MM.1S (cell line): Measurements from ENCODE around the gene GTF2H1.

Source experiments
- DNase-seq: peaks from one replicate; pipeline ENCODE4 v3.0.0-alpha.2; 2015
- H2AFZ ChIP-seq: fragments of 300-600 bp; sonication (generic); 2 replicates; pipeline ENCODE4 v1.6.0; 2016; ENCODE audit warnings: antibody characterized with exemption, low read length
- H3F3A ChIP-seq: fragments of 300-600 bp; sonication (generic); 2 replicates; pipeline ENCODE4 v1.6.1; 2016; ENCODE audit warnings: mild to moderate bottlenecking, antibody characterized with exemption, low read length, moderate library complexity, mixed read lengths; ENCODE audit not compliant: insufficient read depth
- H3K27ac ChIP-seq: fragments of 300-600 bp; sonication (generic); 2 replicates; pipeline ENCODE4 v1.5.1; 2016; ENCODE audit warnings: mild to moderate bottlenecking, low read length
- H3K27me3 ChIP-seq: fragments of 300-600 bp; sonication (generic); replicated peaks from 2 replicates; pipeline ENCODE4 v1.6.0; 2016; ENCODE audit warnings: low read length; ENCODE audit not compliant: insufficient read depth
- H3K36me3 ChIP-seq: fragments of 300-600 bp; sonication (generic); replicated peaks from 2 replicates; pipeline ENCODE4 v1.6.1; 2016; ENCODE audit warnings: mild to moderate bottlenecking, low read length, mixed read lengths; ENCODE audit not compliant: insufficient read depth
- H3K4me1 ChIP-seq: fragments of 300-600 bp; sonication (generic); 2 replicates; pipeline ENCODE4 v1.6.1; 2016; ENCODE audit warnings: low read length, mixed read lengths
- H3K4me2 ChIP-seq: fragments of 300-600 bp; sonication (generic); 2 replicates; pipeline ENCODE4 v1.6.0; 2016; ENCODE audit warnings: low read depth, low read length
- H3K4me3 ChIP-seq: fragments of 300-600 bp; sonication (generic); 2 replicates; pipeline ENCODE4 v1.5.1; 2016; ENCODE audit warnings: low read length, mixed read lengths
- H3K79me2 ChIP-seq: fragments of 300-600 bp; sonication (generic); 2 replicates; pipeline ENCODE4 v1.6.1; 2016; ENCODE audit warnings: mixed run types, low read length, mixed read lengths
- H3K9ac ChIP-seq: fragments of 300-600 bp; sonication (generic); 2 replicates; pipeline ENCODE4 v1.6.1; 2016; ENCODE audit warnings: low read length, mixed read lengths
- H3K9me2 ChIP-seq: fragments of 300-600 bp; sonication (generic); replicated peaks from 2 replicates; pipeline ENCODE4 v1.6.1; 2016; ENCODE audit warnings: mild to moderate bottlenecking, low read length, mixed read lengths; ENCODE audit not compliant: insufficient read depth
- H3K9me3 ChIP-seq: fragments of 300-600 bp; sonication (generic); replicated peaks from 2 replicates; pipeline ENCODE4 v1.6.1; 2016; ENCODE audit warnings: mild to moderate bottlenecking, low read length, mixed read lengths; ENCODE audit not compliant: insufficient read depth
- H4K20me1 ChIP-seq: fragments of 300-600 bp; sonication (generic); 2 replicates; pipeline ENCODE4 v1.6.1; 2016; ENCODE audit warnings: mild to moderate bottlenecking, low read length, moderate library complexity, mixed read lengths; ENCODE audit not compliant: insufficient read depth
- CTCF ChIP-seq: fragments of 300-600 bp; sonication (generic); IDR thresholded peaks from 2 replicates; pipeline ENCODE4 v1.5.1; 2016; ENCODE audit warnings: antibody characterized with exemption, low read length, mixed read lengths
- EZH2 ChIP-seq: fragments of 300-600 bp; sonication (generic); optimal IDR thresholded peaks from 2 replicates; pipeline ENCODE3; 2017; ENCODE audit warnings: low read depth, mild to moderate bottlenecking, antibody characterized with exemption, low read length, mixed read lengths
- EZH2phosphoT487 ChIP-seq: fragments of 300-600 bp; sonication (generic); IDR thresholded peaks from 2 replicates; pipeline ENCODE4 v1.6.1; 2018; ENCODE audit warnings: antibody characterized with exemption, low read length

GTF2H1 gene

GRCh38 chr11:18312663-18313420 lies 9.5 kb upstream of the GTF2H1 start:
- no peak overlapping the region for H3K9ac ChIP-seq
- H2AFZ ChIP-seq = no peak overlapping the region
- H3K36me3 ChIP-seq = no peaks in the 10 kb centered on the region
- no peak overlapping the region for H3K27ac ChIP-seq
- no peaks in the 10 kb centered on the region for H3F3A ChIP-seq
- no peak overlapping the region for H3K4me3 ChIP-seq
- no peaks in the 10 kb centered on the region for H3K9me3 ChIP-seq
- no peak overlapping the region for H3K4me2 ChIP-seq
- peaks cover 24% of the 10 kb centered on the region for H3K79me2 ChIP-seq
- DNase-seq = no peak
- TF ChIP-seq EZH2 (no peak), EZH2phosphoT487 (no peak), CTCF (no peak)
- no peaks in the 10 kb centered on the region for H3K27me3 ChIP-seq
- no peaks in the 10 kb centered on the region for H4K20me1 ChIP-seq
- no peaks in the 10 kb centered on the region for H3K9me2 ChIP-seq
- peaks cover 5% of the 10 kb centered on the region; the same call in 1 of the 2 replicates for H3K4me1 ChIP-seq

- Histone ChIP-seq H3K27me3 (no peaks in the 10 kb centered on the region), H3K27ac (no peak overlapping the region), H3K4me3 (no peak overlapping the region), H3F3A (no peaks in the 10 kb centered on the region), H3K4me1 (peaks cover 9% of the 10 kb centered on the region; the same call in 1 of the 2 replicates), H4K20me1 (no peaks in the 10 kb centered on the region), H2AFZ (no peak overlapping the region), H3K36me3 (no peaks in the 10 kb centered on the region), H3K4me2 (no peak overlapping the region), H3K9me3 (no peaks in the 10 kb centered on the region), H3K9me2 (no peaks in the 10 kb centered on the region), H3K9ac (no peak overlapping the region), H3K79me2 (peaks cover 38% of the 10 kb centered on the region)
- no peak for TF ChIP-seq EZH2phosphoT487
- no peak for TF ChIP-seq CTCF
- no peak for TF ChIP-seq EZH2
- DNase-seq = no peak
Observed at GRCh38 chr11:18313965-18314763, 8.2 kb upstream of the GTF2H1 start.

GRCh38 chr11:18314784-18315523 lies 7.4 kb upstream of the GTF2H1 start:
- Histone ChIP-seq H3K9me3 (no peaks in the 10 kb centered on the region), H3K4me2 (no peak overlapping the region), H3K4me3 (no peak overlapping the region), H3K27ac (no peak overlapping the region), H3K4me1 (peaks cover 9% of the 10 kb centered on the region; the same call in 1 of the 2 replicates), H3K27me3 (no peaks in the 10 kb centered on the region), H4K20me1 (no peaks in the 10 kb centered on the region), H3K36me3 (no peaks in the 10 kb centered on the region), H3K9me2 (no peaks in the 10 kb centered on the region), H3F3A (no peaks in the 10 kb centered on the region), H3K9ac (no peak overlapping the region), H3K79me2 (peaks cover 46% of the 10 kb centered on the region), H2AFZ (no peak overlapping the region)
- no peak for TF ChIP-seq EZH2
- TF ChIP-seq CTCF = no peak
- TF ChIP-seq EZH2phosphoT487 = no peak
- no peak for DNase-seq
